Keratinocyte (primary cell): ENCODE data around the gene FAP. TPM values are rescaled to one million over a fixed set of nuclear protein-coding genes. Genes with fewer than 3 reads are reported as not detected.

Experiments used
- DNase-seq: peaks from one replicate; pipeline ENCODE4 v3.0.0-alpha.2; 2011; ENCODE audit warnings: low read depth, missing footprints, low spot score
- FAIRE-seq: peaks from 2 replicates; lab custom pipeline; 2011; peaks lifted over from hg19 to GRCh38; lab: Jason Lieb, UNC
- H2AFZ ChIP-seq: 2 replicates; pipeline ENCODE4 v1.6.0; 2012; ENCODE audit warnings: low read length, control low read depth, inconsistent platforms; ENCODE audit not compliant: control insufficient read depth
- H3K27ac ChIP-seq: 2 replicates; pipeline ENCODE4 v1.5.1; 2011; ENCODE audit warnings: low read length; ENCODE audit not compliant: control insufficient read depth, insufficient read depth
- H3K27me3 ChIP-seq: 3 replicates; pipeline ENCODE4 v1.6.0; 2011; ENCODE audit warnings: low read length; ENCODE audit not compliant: control insufficient read depth, insufficient read depth; ENCODE audit errors: extremely low read depth
- H3K36me3 ChIP-seq, 2 experiments: 2 replicates in 1 of 2; 3 replicates in 1 of 2; pipeline ENCODE4 v1.5.1; 2011; ENCODE audit warnings: low read length in 2 of 2, mild to moderate bottlenecking in 1 of 2; ENCODE audit not compliant: control insufficient read depth in 2 of 2, insufficient read depth in 2 of 2; ENCODE audit errors: extremely low read depth in 1 of 2
- H3K4me1 ChIP-seq: 3 replicates; pipeline ENCODE4 v1.5.1; 2011; ENCODE audit warnings: low read length; ENCODE audit not compliant: control insufficient read depth, insufficient read depth; ENCODE audit errors: extremely low read depth
- H3K4me2 ChIP-seq: 3 replicates; pipeline ENCODE4 v1.6.0; 2011; ENCODE audit warnings: low read depth, low read length; ENCODE audit not compliant: control insufficient read depth, insufficient read depth; ENCODE audit errors: extremely low read depth
- H3K4me3 ChIP-seq, 3 experiments: fragments of 200-600 bp in 1 of 3; sonication (generic) in 1 of 3; 2 replicates in 2 of 3; 3 replicates in 1 of 3; pipeline ENCODE4 v1.5.1; 2011 to 2016; ENCODE audit warnings: low read length in 3 of 3, mild to moderate bottlenecking in 3 of 3, control low read depth in 2 of 3, inconsistent platforms in 1 of 3, low read depth in 1 of 3, mixed read lengths in 1 of 3, mixed run types in 1 of 3, moderate library complexity in 1 of 3; ENCODE audit not compliant: control insufficient read depth in 2 of 3, insufficient read depth in 2 of 3; ENCODE audit errors: extremely low read depth in 1 of 3
- H3K79me2 ChIP-seq: 2 replicates; pipeline ENCODE4 v1.6.0; 2012; ENCODE audit warnings: low read length; ENCODE audit not compliant: control insufficient read depth, insufficient read depth
- H3K9ac ChIP-seq: 3 replicates; pipeline ENCODE4 v1.6.0; 2011; ENCODE audit warnings: low read length; ENCODE audit not compliant: control insufficient read depth, insufficient read depth; ENCODE audit errors: extremely low read depth
- H3K9me1 ChIP-seq: 3 replicates; pipeline ENCODE4 v1.6.0; 2011; ENCODE audit warnings: low read length; ENCODE audit not compliant: control insufficient read depth, insufficient read depth; ENCODE audit errors: extremely low read depth
- H3K9me3 ChIP-seq: 2 replicates; pipeline ENCODE4 v1.5.1; 2012; ENCODE audit warnings: low read depth, low read length; ENCODE audit not compliant: control insufficient read depth
- H4K20me1 ChIP-seq: 3 replicates; pipeline ENCODE4 v1.6.0; 2011; ENCODE audit warnings: low read length; ENCODE audit not compliant: control insufficient read depth, insufficient read depth; ENCODE audit errors: extremely low read depth
- CTCF ChIP-seq, 3 experiments: IDR thresholded peaks in 1 of 3; conservative IDR thresholded peaks in 1 of 3; optimal IDR thresholded peaks in 1 of 3; 2 replicates in 2 of 3; 3 replicates in 1 of 3; pipeline versions ENCODE3 to v1.5.1; 2011; ENCODE audit warnings: low read length in 3 of 3, mild to moderate bottlenecking in 3 of 3, moderate library complexity in 2 of 3, control low read depth in 1 of 3, inconsistent platforms in 1 of 3; ENCODE audit not compliant: insufficient read depth in 2 of 3; ENCODE audit errors: extremely low read depth in 1 of 3
- EZH2 ChIP-seq: IDR thresholded peaks from one replicate; pipeline ENCODE4 v1.6.1; 2012; ENCODE audit warnings: inconsistent platforms, mild to moderate bottlenecking, low read length, moderate library complexity
- dilution Hi-C: fragments of 300-500 bp; cut with MboI; formaldehyde crosslinking; loops from one replicate; pipeline ENCODE4 v1.7.0; 2020; ENCODE audit warnings: low sequenced_read_pairs; ENCODE audit not compliant: extremely low pct_ligation_motif_present
- polyA plus RNA-seq, 5 experiments: library from polyadenylated mRNA; depleted of rRNA in 3 of 5; stranded (reverse) in 3 of 5; stranded (forward) in 1 of 5; unstranded in 1 of 5; fragments of >200 nt; gene quantifications; 1 replicate in 1 of 5; 2 replicates in 3 of 5; 3 replicates in 1 of 5; pipeline versions ENCODE4 v1.2.1 to v1.2.3, GENCODE V29; 2011 to 2012; ENCODE audit warnings: missing spikeins in 2 of 5, low read depth in 1 of 5, low replicate concordance in 1 of 5

The FAP gene
- polyA plus RNA-seq, 1 donor (not counting 4 experiments of a cell fraction or from before 2014, with no cell fraction given): 8.5 TPM

- H3K4me1 ChIP-seq: no peaks in the 10 kb centered on the region
- H3K9me1 ChIP-seq: no peaks in the 10 kb centered on the region
- no peak overlapping the region for H2AFZ ChIP-seq
- no peak overlapping the region for H3K4me3 ChIP-seq
- no peak overlapping the region for H3K9ac ChIP-seq
- no peak overlapping the region for H3K27ac ChIP-seq
- H3K79me2 ChIP-seq: no peaks in the 10 kb centered on the region
- no peaks in the 10 kb centered on the region for H3K27me3 ChIP-seq
- FAIRE-seq (no peak), DNase-seq (no peak)
- H4K20me1 ChIP-seq: no peaks in the 10 kb centered on the region
- dilution Hi-C loops: no loop called here
- no peak for TF ChIP-seq CTCF (optimal IDR thresholded peaks at IDR 0.05 in 1 of 3, IDR thresholded peaks at IDR 0.05 in 1 of 3, conservative IDR thresholded peaks at IDR 0.05 in 1 of 3; ENCODE audit: extremely low read depth in 1 of 3, insufficient read depth in 2 of 3, low read length in 3 of 3)
- TF ChIP-seq EZH2: no peak
- H3K36me3 ChIP-seq: peaks cover 0 to 8% of the 10 kb centered on the region in 2 experiments
- H3K4me2 ChIP-seq: no peak overlapping the region
- H3K9me3 ChIP-seq: no peaks in the 10 kb centered on the region
Measured at GRCh38 chr2:162200636-162201035, 42.6 kb downstream of the FAP start.

- dilution Hi-C loops: no loop called here
- no peaks in the 10 kb centered on the region for H4K20me1 ChIP-seq
- no peaks in the 10 kb centered on the region for H3K9me3 ChIP-seq
- no peaks in the 10 kb centered on the region for H3K9me1 ChIP-seq
- H2AFZ ChIP-seq: no peak overlapping the region
- peaks cover 0 to 8% of the 10 kb centered on the region in 2 experiments for H3K36me3 ChIP-seq
- H3K4me3 ChIP-seq: no peak overlapping the region
- TF ChIP-seq EZH2: no peak
- TF ChIP-seq CTCF (optimal IDR thresholded peaks at IDR 0.05 in 1 of 3, IDR thresholded peaks at IDR 0.05 in 1 of 3, conservative IDR thresholded peaks at IDR 0.05 in 1 of 3; ENCODE audit: extremely low read depth in 1 of 3, insufficient read depth in 2 of 3, low read length in 3 of 3): no peak
- no peaks in the 10 kb centered on the region for H3K27me3 ChIP-seq
- no peak for DNase-seq
- no peaks in the 10 kb centered on the region for H3K79me2 ChIP-seq
- no peak overlapping the region for H3K9ac ChIP-seq
- H3K27ac ChIP-seq: no peak overlapping the region
- no peaks in the 10 kb centered on the region for H3K4me1 ChIP-seq
- H3K4me2 ChIP-seq: no peak overlapping the region
- FAIRE-seq: no peak
Measured at GRCh38 chr2:162199913-162200312, 43.3 kb downstream of the FAP start.
